Measurements from ENCODE around the gene LUC7L3.

Gene LUC7L3

GRCh38 chr17:50778988-50779387, 59.6 kb downstream of the LUC7L3 start:
- DNase-seq (ENCODE audit: low spot score) = no peak
- no peak for TF ChIP-seq CTCF (conservative IDR thresholded peaks at IDR 0.05; ENCODE audit: low read depth)
- no peak overlapping the region for H3K27ac ChIP-seq
- ChIA-PET CTCF (interaction anchor here (1.0 to 1.2 kb wide), 2 partner anchors 39 to 63 kb away, joined by 3 to 5 read pairs; no protein-coding TSS in a partner anchor), POLR2A (ENCODE audit: low non-redundant PET) (no interaction called here)

DNA sequence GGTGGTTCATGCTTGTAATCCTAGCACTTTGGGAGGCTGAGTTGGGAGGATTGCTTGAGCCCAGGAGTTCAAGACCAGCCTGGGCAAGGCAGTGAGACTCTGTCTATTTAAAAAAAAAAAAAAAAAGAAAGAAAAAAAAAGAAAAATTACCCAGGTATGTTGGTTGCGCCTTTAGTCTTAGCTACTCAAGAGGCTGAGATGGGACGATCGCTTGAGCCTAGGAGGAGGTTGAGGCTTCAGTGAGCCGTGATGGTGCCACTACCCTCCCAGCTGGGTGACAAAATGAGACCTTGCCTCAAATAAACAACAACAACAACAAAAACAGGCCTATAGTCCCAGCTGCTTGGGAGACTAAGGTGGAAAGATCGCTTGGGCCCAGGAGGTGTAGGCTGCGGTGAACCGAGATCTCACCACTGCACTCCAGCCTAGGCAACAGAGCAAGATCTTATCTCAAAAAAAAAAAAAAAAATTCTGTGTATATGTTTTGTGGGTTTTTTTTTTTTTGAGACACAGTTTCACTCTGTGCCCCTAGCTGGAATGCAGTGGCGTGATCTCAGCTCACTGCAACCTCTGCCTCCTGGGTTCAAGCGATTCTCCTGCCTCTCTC, 60.4 kb downstream of the LUC7L3 start:
- TF ChIP-seq CTCF (conservative IDR thresholded peaks at IDR 0.05; ENCODE audit: low read depth) = no peak
- ChIA-PET POLR2A (ENCODE audit: low non-redundant PET) (no interaction called here), CTCF (interaction anchor here (0.7 to 1.2 kb wide), 2 partner anchors 62 to 74 kb away, joined by 5 to 6 read pairs; no protein-coding TSS in a partner anchor)
- no peak overlapping the region for H3K27ac ChIP-seq
- DNase-seq (ENCODE audit: low spot score) = no peak

DNA sequence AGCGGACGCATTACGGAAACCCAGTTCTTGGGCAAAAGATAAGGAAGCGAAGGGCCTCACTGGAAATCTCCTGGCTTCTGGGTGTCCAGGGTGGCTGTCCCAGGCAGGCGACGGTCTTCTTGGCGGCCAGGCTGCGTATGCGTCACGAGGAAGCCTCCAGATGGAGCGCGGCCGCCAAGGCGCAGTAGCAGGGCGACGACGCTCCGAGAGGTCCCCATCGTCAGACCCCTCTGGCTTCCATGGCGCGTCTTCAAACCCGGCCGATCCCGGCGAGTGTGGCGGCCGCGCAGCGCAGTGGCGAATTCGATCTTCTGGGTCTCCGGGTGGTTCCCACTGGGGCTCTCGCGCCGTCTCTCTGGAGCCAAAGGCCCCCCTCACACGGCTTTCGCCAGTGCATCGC, 61.8 kb downstream of the LUC7L3 start:
- DNase-seq (ENCODE audit: low spot score) = no peak
- ChIA-PET POLR2A (ENCODE audit: low non-redundant PET) (no interaction called here), CTCF (no interaction called here)
- no peak overlapping the region for H3K27ac ChIP-seq
- no peak for TF ChIP-seq CTCF (conservative IDR thresholded peaks at IDR 0.05; ENCODE audit: low read depth)

DNA sequence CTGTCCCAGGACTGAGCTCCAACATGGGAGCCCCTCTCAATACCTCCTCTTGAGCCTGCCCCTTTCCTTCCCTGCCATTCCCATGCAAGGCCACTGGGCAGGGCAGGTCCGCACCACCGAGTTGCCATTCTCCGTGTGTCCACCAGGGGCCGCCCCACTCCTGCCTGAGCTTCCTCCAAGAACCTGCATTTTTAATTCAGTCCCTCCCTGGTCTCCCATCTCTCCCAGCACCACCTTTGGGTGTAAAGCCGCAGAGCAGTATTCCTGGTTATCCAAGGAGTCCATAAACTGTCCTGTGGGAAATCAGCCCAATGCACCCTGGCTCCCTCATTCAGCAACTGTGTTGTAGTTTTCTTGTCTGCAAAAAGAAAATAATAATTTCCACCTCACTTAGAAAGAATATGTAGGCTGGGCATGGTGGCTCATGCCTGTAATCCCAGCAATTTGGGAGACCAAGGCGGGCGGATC, 63.8 kb downstream of the LUC7L3 start:
- DNase-seq (ENCODE audit: low spot score) = peak; percentile 92
- CTCF ChIA-PET = interaction anchor here (0.6 to 4.6 kb wide), 15 partner anchors 13 to 167 kb away, joined by 3 to 75 read pairs (median 5); partner anchors contain the start of gene WFIKKN2
- POLR2A ChIA-PET (ENCODE audit: low non-redundant PET) = no interaction called here
- H3K27ac ChIP-seq = peak overlapping the region; percentile 8; the same call in 1 of the 2 replicates
- peak; percentile 99 for TF ChIP-seq CTCF (conservative IDR thresholded peaks at IDR 0.05; ENCODE audit: low read depth)

DNA sequence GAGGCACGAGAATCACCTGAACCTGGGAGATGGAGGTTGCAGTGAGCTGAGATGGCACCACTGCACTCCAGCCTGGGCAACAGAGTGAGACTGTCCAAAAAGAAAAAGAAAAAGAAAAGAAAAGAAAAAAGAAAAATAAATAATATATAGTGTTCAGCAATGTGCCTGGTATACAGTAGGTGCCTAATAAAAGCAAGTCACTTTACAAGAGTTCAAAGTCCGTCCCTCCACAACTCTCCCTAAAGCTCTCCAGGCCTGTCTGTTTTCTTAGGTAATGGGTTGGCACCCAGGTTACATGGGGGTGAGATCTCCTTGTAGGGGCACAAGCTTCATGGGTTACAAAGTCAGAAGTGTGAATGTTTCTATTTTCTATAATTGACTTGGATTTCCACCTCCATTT, 64.5 kb downstream of the LUC7L3 start:
- no peak for TF ChIP-seq CTCF (conservative IDR thresholded peaks at IDR 0.05; ENCODE audit: low read depth)
- ChIA-PET POLR2A (ENCODE audit: low non-redundant PET) (no interaction called here), CTCF (interaction anchor here (1.4 to 4.6 kb wide), 6 partner anchors 36 to 69 kb away, joined by 4 to 75 read pairs (median 14); partner anchors contain the start of gene WFIKKN2)
- no peak for DNase-seq (ENCODE audit: low spot score)
- peak overlapping the region; percentile 8 for H3K27ac ChIP-seq

DNA sequence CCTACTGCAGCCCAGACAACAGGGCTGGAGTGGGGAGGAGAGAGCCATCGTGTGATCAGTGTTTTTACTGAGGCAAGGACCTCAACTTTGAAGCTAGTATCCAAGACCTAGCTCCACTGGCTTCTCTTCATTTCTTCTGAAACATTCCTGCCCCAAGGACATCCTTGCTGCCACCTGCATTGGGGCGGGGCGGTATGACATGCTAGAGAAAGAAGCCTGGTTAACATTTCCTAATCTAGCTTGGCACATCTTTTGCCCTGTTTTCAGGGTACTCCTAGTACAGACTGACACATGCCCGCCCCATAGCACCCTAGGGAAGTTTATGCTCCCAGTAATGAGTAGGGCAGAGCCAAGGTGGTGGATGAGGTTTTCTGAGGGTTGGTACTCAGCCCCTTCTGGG, 65.7 kb downstream of the LUC7L3 start:
- TF ChIP-seq CTCF (conservative IDR thresholded peaks at IDR 0.05; ENCODE audit: low read depth) = no peak

More for the DNA sequence above, 65.7 kb downstream of the LUC7L3 start:
- DNase-seq (ENCODE audit: low spot score) = no peak
- H3K27ac ChIP-seq = peak overlapping the region; percentile 74
- CTCF ChIA-PET = interaction anchor here (4.6 kb wide), 1 partner anchor 58 kb away, joined by 75 read pairs; no protein-coding TSS in a partner anchor
- POLR2A ChIA-PET (ENCODE audit: low non-redundant PET) = no interaction called here

Data from RWPE1 (cell line).